ENCODE measurements around the gene PLEKHM2.
"Not testable (repeated sequence)": the region's sequence is repeated elsewhere in the genome, so short reads cannot be mapped to it uniquely, and the experiment has no call there.

DNA sequence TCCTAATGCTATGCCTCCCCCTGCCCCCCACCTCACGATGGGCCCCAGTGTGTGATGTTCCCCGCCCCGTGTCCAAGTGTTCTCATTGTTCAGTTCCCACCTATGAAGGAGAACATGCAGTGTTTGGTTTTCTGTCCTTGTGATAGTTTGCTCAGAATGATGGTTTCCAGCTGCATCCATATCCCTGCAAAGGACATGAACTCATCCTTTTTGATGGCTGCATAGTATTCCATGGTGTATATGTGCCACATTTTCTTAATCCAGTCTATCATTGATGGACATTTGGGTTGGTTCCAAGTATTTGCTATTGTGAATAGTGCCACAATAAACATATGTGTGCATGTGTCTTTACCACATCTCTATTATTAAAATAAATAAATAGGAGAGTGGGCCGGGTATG, 15.2 kb downstream of the PLEKHM2 start:
- TF ChIP-seq, protein P1, sequence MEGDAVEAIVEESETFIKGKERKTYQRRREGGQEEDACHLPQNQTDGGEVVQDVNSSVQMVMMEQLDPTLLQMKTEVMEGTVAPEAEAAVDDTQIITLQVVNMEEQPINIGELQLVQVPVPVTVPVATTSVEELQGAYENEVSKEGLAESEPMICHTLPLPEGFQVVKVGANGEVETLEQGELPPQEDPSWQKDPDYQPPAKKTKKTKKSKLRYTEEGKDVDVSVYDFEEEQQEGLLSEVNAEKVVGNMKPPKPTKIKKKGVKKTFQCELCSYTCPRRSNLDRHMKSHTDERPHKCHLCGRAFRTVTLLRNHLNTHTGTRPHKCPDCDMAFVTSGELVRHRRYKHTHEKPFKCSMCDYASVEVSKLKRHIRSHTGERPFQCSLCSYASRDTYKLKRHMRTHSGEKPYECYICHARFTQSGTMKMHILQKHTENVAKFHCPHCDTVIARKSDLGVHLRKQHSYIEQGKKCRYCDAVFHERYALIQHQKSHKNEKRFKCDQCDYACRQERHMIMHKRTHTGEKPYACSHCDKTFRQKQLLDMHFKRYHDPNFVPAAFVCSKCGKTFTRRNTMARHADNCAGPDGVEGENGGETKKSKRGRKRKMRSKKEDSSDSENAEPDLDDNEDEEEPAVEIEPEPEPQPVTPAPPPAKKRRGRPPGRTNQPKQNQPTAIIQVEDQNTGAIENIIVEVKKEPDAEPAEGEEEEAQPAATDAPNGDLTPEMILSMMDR (IDR thresholded peaks at IDR 0.05; ENCODE audit: poor library complexity, severe bottlenecking), result not testable (repeated sequence)
- TF ChIP-seq SMC3 (conservative IDR thresholded peaks at IDR 0.05; ENCODE audit: poor library complexity); EZH2 (IDR thresholded peaks at IDR 0.05; ENCODE audit: borderline replicate concordance, insufficient read depth, low read length, poor library complexity, severe bottlenecking); TAF1 (IDR thresholded peaks at IDR 0.05; ENCODE audit: low read depth); POLR2AphosphoS5 (IDR thresholded peaks at IDR 0.05): not testable (repeated sequence)
